Smooth muscle cell of the brain vasculature (primary cell): ENCODE results near the gene PCBP1.
"Not testable (repeated sequence)": the region's sequence is repeated elsewhere in the genome, so short reads cannot be mapped to it uniquely, and the experiment has no call there.

Source experiments
- DNase-seq: peaks from one replicate; pipeline ENCODE4 v3.0.0-alpha.2; 2012; ENCODE audit warnings: low read depth, low spot score

The PCBP1 gene

DNA sequence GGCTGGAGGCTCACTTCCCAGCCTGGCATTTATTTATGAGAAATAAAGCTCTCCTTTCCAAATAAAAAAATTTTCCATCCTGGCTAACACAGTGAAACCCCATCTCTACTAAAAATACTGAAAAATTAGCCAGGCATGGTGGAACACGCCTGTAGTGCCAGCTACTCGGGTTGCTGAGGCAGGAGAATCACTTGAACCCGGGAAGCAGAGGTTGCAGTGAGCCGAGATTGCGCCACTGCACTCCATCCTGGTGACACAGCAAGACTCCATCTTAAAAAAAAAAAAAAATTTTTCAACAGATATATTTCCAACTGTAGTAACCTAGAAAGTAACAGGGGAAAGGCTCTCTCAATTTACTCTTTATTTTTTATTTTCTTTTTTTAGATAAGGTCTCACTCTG lies 6.1 kb upstream of the PCBP1 start:
- DNase-seq: no peak

DNA sequence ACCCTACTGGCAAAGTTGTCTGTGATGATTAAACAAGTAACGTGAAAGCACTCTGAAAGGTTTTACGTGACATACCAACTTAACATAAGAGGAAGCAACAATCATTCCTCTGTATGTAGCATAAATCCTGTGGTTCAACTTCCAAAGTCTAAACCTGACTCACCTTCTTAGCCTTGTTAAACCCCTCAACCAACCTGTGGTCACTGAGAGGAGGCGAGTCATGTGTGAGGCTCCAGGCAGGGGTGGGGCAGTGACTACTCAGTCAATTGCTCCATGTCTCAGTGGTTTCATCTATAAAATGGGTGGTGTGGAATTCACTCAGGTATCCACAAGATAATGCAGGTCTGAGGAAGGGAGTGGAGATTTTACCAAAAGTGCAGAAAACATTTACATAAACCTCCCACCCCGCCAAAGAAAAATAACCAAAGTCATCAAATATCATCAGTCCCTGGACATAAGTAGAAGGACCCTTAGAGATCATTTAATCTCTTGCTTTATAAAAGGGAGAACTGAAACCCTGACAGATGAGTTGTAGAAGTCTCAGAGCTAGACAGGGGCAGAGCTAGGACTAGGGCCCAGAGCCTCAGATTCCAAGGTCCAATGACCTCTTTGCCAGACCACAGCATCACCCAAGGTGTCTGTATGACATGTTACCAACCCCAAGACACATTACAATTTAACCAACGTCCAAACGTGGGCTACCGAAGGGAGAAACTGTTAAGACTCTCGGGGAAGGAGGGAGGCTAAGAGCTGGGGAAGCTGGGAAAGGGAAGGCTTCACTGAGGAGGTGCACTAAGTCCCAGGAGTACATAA lies 3.7 kb upstream of the PCBP1 start:
- DNase-seq: no peak

DNA sequence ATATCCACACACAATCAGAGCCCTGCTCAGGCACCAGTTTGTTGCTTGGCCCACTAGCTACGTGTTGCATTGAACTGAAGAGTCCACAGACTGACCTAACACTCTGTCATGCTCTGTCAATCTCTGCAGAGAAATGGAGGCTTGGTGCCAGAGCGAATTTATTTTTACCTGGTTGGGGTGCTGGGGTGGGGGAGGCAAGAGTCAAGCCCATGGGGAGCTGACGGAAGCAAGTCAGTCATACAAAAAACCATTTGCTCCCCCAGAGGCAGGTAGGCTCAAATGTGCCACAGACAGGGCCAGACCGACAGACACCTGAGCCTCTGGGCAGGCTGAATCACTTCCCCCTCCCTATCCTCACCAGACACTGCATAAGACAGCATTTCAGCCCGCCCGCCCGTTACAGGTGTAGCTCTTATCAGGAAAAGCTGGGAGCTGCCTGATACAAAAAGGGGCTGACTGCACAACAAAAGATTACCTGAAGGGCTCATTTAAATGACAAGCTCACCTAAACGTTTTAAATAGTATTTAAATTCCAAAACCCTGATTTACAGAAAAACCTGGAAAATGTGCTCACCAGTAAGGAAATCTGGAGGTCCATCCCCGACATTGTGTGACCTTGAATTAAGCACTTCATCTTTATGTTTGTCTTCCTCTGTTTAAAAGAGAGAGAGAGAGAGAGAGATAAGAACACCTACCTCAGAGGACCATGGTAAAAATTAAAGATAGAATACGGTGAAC lies 2.1 kb upstream of the PCBP1 start:
- DNase-seq: no peak

DNA sequence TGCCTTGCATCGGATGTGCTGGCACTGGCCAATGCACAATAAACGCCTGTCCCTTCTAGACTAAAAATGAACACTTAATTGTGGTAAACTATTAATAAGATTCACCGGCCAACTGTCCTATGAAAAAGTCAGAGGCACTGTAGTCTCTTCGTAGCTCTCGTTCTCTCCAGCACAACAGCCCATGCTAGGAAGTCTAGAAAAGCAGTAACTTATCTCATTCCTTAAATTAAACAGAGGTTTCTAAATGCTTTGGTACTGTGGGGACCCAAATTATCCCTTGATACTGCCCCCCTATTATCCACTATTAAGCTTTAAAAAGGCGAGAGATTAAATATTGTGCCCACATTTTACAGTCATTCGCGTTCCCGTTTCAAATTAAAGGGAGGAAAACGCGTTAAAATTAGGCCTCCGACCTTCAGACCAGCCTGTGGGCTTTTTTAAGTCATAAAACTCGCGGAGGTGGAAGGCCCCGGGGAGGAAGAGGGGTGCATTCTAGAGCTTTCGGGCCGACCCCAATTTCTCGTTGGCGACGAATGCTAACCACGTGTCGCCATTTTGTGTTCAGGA lies 1.5 kb upstream of the PCBP1 start:
- no peak for DNase-seq

DNA sequence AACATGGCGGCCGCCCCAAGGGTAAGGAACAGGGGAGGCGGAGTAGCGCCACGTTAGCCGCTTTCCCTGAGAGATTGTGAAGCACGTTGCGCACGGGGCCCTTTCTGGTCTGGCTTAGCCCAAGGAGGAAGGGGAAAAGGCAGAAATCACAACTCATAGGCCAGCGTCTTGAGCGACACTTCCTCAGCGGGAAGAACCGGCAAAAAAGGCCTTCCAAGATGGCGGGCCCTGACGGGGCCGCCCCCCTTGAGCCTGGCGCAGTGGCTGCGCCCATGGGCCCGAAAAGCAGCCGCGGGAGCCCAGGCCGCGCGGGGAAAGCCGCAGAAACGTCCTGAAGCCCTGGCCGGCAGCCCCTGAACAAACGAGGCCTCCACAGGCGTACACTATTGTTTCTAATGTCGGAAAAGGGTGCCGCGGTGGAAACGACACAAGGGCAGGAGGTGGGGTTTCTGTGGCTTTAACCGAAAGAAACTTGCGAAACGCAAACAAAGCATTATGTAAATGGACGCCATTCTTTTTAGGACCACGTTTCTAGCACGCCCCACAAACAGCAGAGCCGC lies 919 bp upstream of the PCBP1 start:
- peak; percentile 53 for DNase-seq

DNA sequence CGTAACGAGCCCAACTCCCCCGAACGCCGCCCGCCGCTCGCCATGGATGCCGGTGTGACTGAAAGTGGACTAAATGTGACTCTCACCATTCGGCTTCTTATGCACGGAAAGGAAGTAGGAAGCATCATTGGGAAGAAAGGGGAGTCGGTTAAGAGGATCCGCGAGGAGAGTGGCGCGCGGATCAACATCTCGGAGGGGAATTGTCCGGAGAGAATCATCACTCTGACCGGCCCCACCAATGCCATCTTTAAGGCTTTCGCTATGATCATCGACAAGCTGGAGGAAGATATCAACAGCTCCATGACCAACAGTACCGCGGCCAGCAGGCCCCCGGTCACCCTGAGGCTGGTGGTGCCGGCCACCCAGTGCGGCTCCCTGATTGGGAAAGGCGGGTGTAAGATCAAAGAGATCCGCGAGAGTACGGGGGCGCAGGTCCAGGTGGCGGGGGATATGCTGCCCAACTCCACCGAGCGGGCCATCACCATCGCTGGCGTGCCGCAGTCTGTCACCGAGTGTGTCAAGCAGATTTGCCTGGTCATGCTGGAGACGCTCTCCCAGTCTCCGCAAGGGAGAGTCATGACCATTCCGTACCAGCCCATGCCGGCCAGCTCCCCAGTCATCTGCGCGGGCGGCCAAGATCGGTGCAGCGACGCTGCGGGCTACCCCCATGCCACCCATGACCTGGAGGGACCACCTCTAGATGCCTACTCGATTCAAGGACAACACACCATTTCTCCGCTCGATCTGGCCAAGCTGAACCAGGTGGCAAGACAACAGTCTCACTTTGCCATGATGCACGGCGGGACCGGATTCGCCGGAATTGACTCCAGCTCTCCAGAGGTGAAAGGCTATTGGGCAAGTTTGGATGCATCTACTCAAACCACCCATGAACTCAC lies 673 bp downstream of the PCBP1 start:
- no peak for DNase-seq

DNA sequence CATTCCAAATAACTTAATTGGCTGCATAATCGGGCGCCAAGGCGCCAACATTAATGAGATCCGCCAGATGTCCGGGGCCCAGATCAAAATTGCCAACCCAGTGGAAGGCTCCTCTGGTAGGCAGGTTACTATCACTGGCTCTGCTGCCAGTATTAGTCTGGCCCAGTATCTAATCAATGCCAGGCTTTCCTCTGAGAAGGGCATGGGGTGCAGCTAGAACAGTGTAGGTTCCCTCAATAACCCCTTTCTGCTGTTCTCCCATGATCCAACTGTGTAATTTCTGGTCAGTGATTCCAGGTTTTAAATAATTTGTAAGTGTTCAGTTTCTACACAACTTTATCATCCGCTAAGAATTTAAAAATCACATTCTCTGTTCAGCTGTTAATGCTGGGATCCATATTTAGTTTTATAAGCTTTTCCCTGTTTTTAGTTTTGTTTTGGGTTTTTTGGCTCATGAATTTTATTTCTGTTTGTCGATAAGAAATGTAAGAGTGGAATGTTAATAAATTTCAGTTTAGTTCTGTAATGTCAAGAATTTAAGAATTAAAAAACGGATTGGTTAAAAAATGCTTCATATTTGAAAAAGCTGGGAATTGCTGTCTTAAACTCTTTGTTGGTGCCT lies 1.4 kb downstream of the PCBP1 start:
- no peak for DNase-seq

DNA sequence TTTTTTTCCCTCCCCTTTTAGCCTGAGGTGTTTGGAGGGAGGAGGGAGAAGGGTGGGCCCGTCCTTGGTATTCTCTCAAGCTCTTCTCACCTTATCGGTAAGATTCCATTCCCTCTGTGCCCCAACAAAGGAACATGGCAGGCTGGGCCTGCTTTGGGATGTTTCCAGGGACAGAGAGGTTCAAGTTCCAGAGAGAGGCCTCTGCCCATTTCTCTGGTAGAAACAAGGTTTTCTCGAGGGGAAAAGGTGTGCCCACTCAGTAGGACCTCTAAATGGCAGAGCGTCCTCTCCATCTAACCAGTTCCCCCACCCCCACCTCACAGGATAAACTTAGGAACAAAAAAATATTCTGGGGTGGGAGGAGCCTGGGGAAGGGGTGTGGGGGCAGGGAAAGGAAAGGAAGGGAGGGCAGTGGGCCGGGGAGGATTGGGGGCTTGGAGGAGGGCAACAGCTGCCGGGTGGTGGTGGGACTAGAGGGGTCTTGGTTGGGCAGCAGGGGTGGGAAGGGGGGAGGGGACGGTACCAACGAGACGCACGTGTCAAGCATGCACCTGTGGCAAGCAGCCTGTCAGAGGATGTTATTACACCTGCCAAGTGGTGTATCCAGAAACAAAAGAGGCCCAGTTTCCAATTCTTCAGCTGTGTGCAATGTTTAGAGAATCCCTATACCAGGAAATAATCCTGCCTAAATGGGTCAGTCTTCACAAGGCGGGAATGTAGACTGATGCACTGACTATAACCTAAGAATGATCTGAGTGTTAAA lies 2.1 kb downstream of the PCBP1 start:
- DNase-seq: no peak

DNA sequence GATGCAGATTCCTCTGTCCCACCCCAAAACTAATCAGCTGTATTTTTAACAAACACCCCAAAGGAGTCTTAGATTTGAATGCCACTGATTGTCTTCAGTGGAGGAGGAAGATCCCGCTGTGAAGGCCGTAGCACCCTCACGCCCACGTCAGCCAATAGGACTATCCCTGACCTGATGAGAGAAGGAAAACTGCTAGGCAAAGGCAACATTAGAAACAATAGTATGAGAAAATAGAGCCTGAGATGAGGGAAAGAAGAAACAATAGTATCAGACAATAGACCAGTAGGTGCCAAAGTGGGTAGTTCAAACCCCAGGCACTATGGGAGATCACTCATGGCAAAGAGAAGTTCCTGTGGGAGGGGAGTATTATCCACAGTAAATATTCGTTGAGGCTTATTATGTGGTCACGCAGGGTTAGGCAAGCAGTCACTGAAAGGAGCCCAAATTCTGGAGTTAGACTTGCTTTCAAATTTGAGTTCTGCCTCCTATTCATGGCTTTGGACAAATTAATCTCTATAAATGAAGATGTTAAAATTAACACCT lies 2.8 kb downstream of the PCBP1 start:
- no peak for DNase-seq

DNA sequence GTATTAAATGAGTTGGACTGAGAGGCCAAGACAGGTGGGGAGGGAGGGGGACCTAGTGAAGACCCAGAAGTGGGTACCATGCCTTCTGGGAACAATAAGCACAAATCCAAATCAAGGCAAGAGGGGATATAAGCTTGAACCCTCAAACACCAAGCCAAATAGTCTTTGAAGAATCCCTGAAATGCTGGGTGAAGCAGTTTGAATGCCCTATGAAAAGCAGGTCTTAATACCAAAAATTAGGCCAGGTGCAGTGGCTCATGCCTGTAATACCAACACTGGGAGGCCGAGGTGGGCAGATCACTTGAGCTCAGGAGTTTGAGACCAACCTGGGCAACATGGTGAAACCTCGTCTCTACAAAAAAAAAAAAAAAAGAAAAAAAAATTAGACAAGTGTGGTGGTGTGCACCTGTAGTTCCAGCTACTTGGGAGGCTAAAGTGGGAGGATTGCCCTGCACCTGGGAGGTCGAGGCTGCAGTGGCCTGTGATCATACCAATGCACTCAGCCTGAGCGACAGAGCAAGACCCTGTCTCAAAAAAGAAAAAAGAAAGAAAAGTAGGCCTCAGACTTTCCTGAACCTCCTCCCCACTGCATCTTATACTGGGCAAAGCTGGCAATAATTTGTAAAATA lies 3.5 kb downstream of the PCBP1 start:
- no peak for DNase-seq

DNA sequence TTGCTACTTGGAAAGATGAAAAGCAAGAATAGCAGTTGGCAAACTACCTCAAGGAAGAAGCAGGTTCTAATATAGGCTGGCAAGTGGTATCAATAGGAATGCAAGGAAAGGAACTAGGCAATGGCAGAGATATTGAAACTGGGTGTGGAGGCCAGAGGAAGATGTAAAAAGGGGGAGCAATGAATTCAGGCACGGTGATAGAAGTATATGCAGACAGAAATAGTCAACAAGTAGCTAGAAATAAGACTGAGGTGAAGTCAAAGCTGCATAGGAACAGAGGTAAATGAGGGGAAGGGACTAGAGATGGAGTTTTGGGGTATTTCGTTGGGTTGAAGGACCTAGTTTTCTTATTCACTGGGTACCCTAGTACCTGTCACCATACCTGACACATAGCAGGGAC lies 4.1 kb downstream of the PCBP1 start:
- no peak for DNase-seq

DNA sequence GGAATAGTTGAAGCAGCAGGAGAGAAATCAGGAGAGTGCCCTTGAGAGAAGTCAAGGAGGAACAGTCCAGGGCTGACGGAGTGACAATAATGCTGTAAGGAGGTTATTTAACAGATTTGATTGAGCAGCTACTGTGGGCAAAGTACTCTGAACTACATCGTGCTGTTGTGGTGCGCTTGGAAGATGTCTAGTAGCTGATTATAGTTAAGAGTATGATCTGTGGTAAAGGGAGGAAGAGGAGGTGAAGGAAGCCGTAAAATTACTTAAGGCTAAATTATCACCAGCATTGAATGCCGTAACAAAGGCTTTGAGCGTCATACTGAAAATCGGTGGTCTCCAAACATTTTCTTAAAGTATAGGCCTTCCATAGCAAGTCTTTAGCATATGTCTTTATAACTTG lies 4.5 kb downstream of the PCBP1 start:
- no peak for DNase-seq

DNA sequence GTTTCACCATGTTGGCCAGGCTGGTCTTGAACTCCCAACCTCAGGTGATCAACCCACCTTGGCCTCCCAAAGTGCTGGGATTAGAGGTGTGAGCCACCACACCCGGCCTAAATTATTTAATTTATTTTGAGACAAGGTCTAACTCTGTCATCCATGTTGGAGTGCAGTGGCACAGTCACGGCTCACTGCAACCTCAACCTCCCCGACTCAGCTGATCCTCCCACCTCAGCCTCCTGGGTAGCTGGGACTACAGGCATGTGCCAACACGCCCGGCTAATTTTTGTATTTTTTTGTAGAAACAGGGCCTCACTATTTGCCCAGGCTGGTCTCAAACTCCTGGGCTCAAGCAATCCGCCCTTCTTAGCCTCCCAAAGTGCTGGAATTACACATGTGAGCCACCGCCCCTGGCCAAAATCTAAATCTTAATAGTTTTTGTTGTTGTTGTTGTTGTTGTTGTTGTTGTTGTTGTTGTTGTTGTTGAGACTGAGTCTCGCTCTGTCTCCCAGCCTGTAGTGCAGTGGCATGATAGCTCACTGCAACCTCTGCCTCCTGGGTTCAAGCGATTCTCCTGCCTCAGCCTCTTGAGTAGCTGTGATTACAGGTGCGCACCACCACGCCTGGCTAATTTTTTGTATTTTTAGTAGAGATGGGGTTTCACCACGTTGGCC lies 5.4 kb downstream of the PCBP1 start:
- DNase-seq: not testable (repeated sequence)

DNA sequence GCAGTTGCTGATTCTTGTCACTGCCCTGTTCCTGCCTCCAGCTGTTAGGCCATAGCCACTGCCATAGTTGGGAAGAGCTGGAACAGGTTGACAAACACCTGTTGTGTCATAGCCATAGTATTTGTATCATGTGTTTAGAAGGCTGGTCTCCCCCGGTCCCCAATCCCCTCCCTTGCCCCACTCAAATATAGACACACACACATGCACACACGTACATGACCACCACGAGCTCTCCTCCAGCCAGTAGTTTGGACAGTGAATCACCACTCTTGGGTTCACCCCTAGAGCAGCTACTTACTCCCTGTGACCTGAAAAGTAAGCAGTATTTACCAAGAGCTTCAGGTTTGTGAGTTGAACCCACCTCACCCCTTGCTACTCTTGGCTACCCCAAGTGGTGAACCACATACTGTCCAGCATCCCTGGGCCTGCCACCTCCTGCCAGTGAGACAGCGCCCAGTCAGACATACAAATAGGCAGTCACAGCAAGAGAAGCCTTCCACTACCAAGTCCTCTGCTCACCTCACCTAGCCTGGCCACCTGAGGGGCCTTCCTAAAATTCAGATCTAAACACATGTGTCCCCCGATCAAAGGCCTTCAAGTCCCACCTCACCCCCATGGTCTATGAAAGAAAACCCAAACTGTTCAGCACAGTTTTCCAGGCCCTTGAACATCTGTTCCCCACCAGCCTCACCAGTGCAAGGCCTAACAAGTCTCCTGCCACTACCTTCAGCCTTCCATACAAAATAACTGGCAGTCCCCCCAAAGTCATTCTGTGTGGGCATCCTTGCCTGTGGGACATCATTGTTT lies 7.1 kb downstream of the PCBP1 start:
- DNase-seq: no peak

DNA sequence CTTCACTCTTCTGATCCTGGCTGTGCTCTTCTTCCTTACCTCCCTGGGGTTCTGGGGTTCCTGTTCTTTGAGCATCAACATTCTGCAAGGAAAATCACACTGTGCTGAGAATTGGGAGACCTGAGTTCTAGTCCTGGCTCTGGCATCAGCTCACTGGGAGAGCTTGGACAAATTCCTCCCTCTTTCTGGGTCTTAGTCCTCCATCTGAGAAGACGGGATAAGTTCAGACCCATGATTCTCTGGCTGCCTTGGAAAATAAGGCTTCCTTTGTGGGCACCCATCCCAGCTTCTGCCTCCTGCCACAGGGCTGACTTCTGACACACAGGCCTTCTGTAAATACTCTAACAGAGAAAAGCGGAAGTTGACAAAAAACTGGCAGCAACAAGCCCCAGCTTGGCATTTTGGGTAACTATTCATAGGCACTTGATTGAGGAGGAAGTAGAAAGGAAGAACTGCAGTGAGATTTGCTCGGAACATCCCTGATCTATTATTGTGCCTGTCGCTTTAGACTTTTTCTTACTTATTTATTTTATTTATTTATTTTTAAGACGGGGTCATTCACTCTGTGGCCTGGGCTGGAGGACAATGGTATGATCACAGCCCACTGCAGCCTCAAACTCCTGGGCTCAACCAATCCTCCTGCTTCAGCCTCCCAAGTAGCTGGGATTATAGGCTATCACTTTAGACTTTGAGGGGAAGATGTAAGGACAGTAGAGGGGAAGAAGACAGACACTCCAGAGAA lies 7.9 kb downstream of the PCBP1 start:
- DNase-seq: no peak

DNA sequence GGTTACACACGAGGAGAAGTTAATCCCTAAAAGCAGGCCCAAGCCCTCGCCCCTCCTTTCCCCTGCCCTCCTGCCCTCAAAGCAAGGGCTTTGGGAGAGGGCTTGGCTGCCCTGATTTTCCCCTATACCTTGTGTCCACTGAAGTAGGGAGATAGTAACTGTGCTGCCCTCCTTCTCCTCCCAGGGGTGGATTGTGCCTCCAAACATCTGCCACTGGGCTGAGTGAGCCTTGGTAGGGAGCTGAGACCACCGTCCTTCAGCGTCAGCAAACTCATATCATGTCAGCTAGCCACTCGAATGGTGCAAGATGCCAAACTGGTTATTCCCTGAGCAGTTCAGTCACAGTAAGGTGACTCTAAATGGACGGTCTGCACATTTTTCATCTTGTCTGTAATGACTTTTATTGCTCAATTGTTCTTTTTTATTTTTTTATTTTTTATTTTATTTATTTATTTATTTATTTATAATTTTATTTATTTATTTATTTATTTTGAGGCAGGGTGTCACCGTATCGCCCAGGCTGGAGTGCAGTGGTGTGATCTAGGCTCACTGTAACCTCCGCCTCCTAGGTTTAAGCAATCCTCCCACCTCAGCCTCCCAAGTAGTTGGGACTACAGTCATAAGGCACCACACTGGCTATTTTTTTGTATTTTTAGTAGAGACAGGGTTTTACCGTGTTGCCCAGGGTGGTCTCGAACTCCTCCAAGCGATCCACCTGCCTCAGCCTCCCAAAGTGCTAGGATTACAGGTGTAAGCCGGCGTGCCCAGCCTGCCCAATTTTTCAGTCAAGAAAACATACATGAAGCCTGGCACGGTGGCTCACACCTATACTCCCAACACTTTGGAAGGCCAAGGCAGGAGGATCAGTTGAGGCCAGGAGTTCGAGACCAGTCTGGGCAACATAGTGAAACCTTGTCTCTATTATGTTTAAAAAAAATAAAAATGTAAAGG lies 8.7 kb downstream of the PCBP1 start:
- no peak for DNase-seq
